Measurements from ENCODE around the gene RASGRP1. TPM values are rescaled to one million over a fixed set of nuclear protein-coding genes. Genes with fewer than 3 reads are reported as not detected.

RASGRP1 gene
- total and polyA plus RNA-seq, 10 of the 15 experiments (the other 5 are each of a cell fraction or from before 2014, with no cell fraction given), result 5.6 to 234 (median 20.9) TPM

GRCh38 chr15:38458646-38459045 lies 106.0 kb downstream of the RASGRP1 start:
- ChIA-PET POLR2A (no interaction called here), RAD21 (ENCODE audit: unreplicated experiment) (interaction anchor here (0.8 to 1.3 kb wide), 4 partner anchors 18 to 239 kb away, joined by 3 read pairs; no protein-coding TSS in a partner anchor), SMC1A (ENCODE audit: uncharacterized antibody, unreplicated experiment) (interaction anchor here (0.9 to 1.4 kb wide), 5 partner anchors 8 to 232 kb away, joined by 3 to 6 read pairs (median 3); no protein-coding TSS in a partner anchor), CTCF (interaction anchor here (1.2 to 4.7 kb wide), 4 partner anchors 16 to 249 kb away, joined by 3 to 59 read pairs (median 17); no protein-coding TSS in a partner anchor)
- no peak overlapping the region; the same call in 1 of the 2 replicates for H3K4me2 ChIP-seq (ENCODE audit: control insufficient read depth, insufficient read depth)
- no peaks in the 10 kb centered on the region for H3K9me3 ChIP-seq (replicated peaks; ENCODE audit: control insufficient read depth, insufficient read depth, low read length)
- H3K27me3 ChIP-seq (replicated peaks in 1 of 2; ENCODE audit: control insufficient read depth in 2 of 2, insufficient read depth in 2 of 2, low read length in 1 of 2), result no peaks in the 10 kb centered on the region
- H3K79me2 ChIP-seq (ENCODE audit: control insufficient read depth, insufficient read depth, low read length), result peaks cover 91% of the 10 kb centered on the region
- no peak overlapping the region for H3K27ac ChIP-seq (ENCODE audit: control insufficient read depth, insufficient read depth)
- intact Hi-C loops (cut with micrococcal nuclease; ENCODE audit: unreplicated experiment) (loop anchor here (5.0 kb wide), 1 partner anchor 104 kb away; the partner anchor contains the start of gene RASGRP1), in situ Hi-C loops (cut with MboI) (no loop called here)
- no peak overlapping the region for H2AFZ ChIP-seq (ENCODE audit: control insufficient read depth, low read depth, low read length)
- H3K4me3 ChIP-seq, result no peak overlapping the region
- H4K20me1 ChIP-seq (ENCODE audit: control insufficient read depth, insufficient read depth), result no peaks in the 10 kb centered on the region
- H3K4me1 ChIP-seq (ENCODE audit: control insufficient read depth, insufficient read depth, low read length), result peaks cover 15% of the 10 kb centered on the region; the same call in 1 of the 2 replicates
- H3K36me3 ChIP-seq (ENCODE audit: control insufficient read depth in 2 of 2, insufficient read depth in 2 of 2, low read length in 1 of 2), result no peaks in the 10 kb centered on the region; a peak in 1 of 4 replicates
- no peak overlapping the region for H3K9ac ChIP-seq (ENCODE audit: control insufficient read depth, insufficient read depth, low read length)
- FAIRE-seq (no peak), DNase-seq (ENCODE audit: low read depth, low spot score) (no peak), ATAC-seq (no peak)
- no TSS peak for BruUV-seq (replicated peaks)
- WGBS (ENCODE audit: insufficient coverage, insufficient replicate concordance, low lambda C conversion rate, missing lambda C conversion rate), result 95% methylated on average over 4 of the region's 5 CpGs
- TF ChIP-seq SMARCA5 (IDR thresholded peaks at IDR 0.05) (no peak), IRF4 (IDR thresholded peaks at IDR 0.05; ENCODE audit: low read depth, low read length) (no peak), NFIC (IDR thresholded peaks at IDR 0.05; ENCODE audit: low read depth, low read length) (no peak), CUX1 (IDR thresholded peaks at IDR 0.05; ENCODE audit: insufficient replicate concordance, low read depth, low read length) (no peak), CEBPZ (IDR thresholded peaks at IDR 0.05; ENCODE audit: low read depth, low read length) (no peak), ATF3 (IDR thresholded peaks at IDR 0.05; ENCODE audit: borderline replicate concordance, extremely low read depth, low read depth, low read length) (no peak), PML (IDR thresholded peaks at IDR 0.05; ENCODE audit: low read length) (no peak), EZH2 (IDR thresholded peaks at IDR 0.05; ENCODE audit: borderline replicate concordance, control insufficient read depth, low read depth, low read length) (no peak), POLR2A (IDR thresholded peaks at IDR 0.05; ENCODE audit: low read depth, low read length) (no peak), ESRRA (IDR thresholded peaks at IDR 0.05; ENCODE audit: low read length) (no peak), CREM (IDR thresholded peaks at IDR 0.05; ENCODE audit: low read depth) (no peak), KAT2A (conservative IDR thresholded peaks at IDR 0.05; ENCODE audit: control insufficient read depth, low read depth, low read length) (no peak), HDAC2 (IDR thresholded peaks at IDR 0.05) (no peak), SREBF1 (IDR thresholded peaks at IDR 0.05; ENCODE audit: low read length) (no peak), TARDBP (IDR thresholded peaks at IDR 0.05; ENCODE audit: borderline replicate concordance) (no peak)

Data from GM12878 (cell line).